Left lung (tissue), 10 donors: Measurements from ENCODE around the gene CZIB. TPM values are rescaled to one million over a fixed set of nuclear protein-coding genes. Genes with fewer than 3 reads are reported as not detected.

ENCODE experiments used
- ATAC-seq: fragments of 200-7000 bp; cut with Tn5 transposase; one replicate; pipeline ENCODE4 v1.9.1; 2020; ENCODE audit warnings: moderate library complexity
- DNase-seq, 4 donors: peaks; one replicate each; pipeline ENCODE4 v3.0.0-alpha.2; 2013 to 2020
- H3K27ac ChIP-seq, 2 donors: fragments of 200-600 bp; sonication (generic) in 1 of 2; one replicate each; pipeline versions ENCODE4 v1.5.0 to v1.8.0; 2020 to 2021
- H3K27me3 ChIP-seq, 2 donors: fragments of 200-600 bp; sonication (generic) in 1 of 2; one replicate each; pipeline versions ENCODE4 v1.5.0 to v1.8.0; 2020 to 2021
- H3K36me3 ChIP-seq, 2 donors: fragments of 200-600 bp; sonication (generic) in 1 of 2; one replicate each; pipeline versions ENCODE4 v1.5.0 to v1.8.0; 2020 to 2021
- H3K4me1 ChIP-seq, 2 donors: fragments of 200-600 bp; one replicate each; pipeline ENCODE4 v1.8.0; 2021
- H3K4me3 ChIP-seq, 2 donors: fragments of 200-600 bp; sonication (generic) in 1 of 2; one replicate each; pipeline versions ENCODE4 v1.5.0 to v1.8.0; 2020 to 2021; ENCODE audit warnings: mild to moderate bottlenecking in 1 of 2
- H3K9me3 ChIP-seq, 2 donors: fragments of 200-600 bp; sonication (generic) in 1 of 2; one replicate each; pipeline versions ENCODE4 v1.5.0 to v1.8.0; 2020 to 2021
- intact Hi-C, 2 donors: fragments of 100-400 bp; cut with DNase I; formaldehyde crosslinking; loops; one replicate each; pipeline versions ENCODE4 v1.11.2 to v1.14.2; 2022
- polyA plus RNA-seq, 6 donors: library from polyadenylated mRNA; unstranded; fragments of 120-200 nt; gene quantifications; one replicate each; pipeline ENCODE4 v1.2.1, GENCODE V29; 2013; ENCODE audit not compliant: insufficient read length in 6 of 6
- total RNA-seq, 2 donors: library from RNA; stranded (reverse); fragmentation: NEBNext Ultra II Directional; extraction: Animal tissue kit (Norgen Biotek cat#: 25700); gene quantifications; one replicate each; pipeline ENCODE4 v1.2.1, GENCODE V29; 2021
- TF ChIP-seq, protein P1 (sequence below), 2 donors: fragments of 200-600 bp; sonication (generic) in 1 of 2; IDR thresholded peaks; one replicate each; pipeline versions ENCODE4 v1.5.0 to v1.8.0; 2021; ENCODE audit warnings: antibody characterized with exemption in 2 of 2
- donor health status: DM: no; HTN: yes; CAD: no.
- donor health status: DM: no; HTN: no; CAD: no.

The CZIB gene
- total and polyA plus RNA-seq, 8 donors: 50.5 to 103 (median 93.2) TPM

GRCh38 chr1:53172426-53173128 is 47.9 kb downstream of the CZIB start:
- H3K27ac ChIP-seq: no peak overlapping the region
- no peaks in the 10 kb centered on the region for H3K27me3 ChIP-seq
- no peaks in the 10 kb centered on the region for H3K36me3 ChIP-seq
- no peaks in the 10 kb centered on the region for H3K9me3 ChIP-seq
- peaks cover 10 to 13% of the 10 kb centered on the region in 2 donors for H3K4me1 ChIP-seq
- no peak overlapping the region for H3K4me3 ChIP-seq
- ATAC-seq: no peak
- TF ChIP-seq, protein P1, sequence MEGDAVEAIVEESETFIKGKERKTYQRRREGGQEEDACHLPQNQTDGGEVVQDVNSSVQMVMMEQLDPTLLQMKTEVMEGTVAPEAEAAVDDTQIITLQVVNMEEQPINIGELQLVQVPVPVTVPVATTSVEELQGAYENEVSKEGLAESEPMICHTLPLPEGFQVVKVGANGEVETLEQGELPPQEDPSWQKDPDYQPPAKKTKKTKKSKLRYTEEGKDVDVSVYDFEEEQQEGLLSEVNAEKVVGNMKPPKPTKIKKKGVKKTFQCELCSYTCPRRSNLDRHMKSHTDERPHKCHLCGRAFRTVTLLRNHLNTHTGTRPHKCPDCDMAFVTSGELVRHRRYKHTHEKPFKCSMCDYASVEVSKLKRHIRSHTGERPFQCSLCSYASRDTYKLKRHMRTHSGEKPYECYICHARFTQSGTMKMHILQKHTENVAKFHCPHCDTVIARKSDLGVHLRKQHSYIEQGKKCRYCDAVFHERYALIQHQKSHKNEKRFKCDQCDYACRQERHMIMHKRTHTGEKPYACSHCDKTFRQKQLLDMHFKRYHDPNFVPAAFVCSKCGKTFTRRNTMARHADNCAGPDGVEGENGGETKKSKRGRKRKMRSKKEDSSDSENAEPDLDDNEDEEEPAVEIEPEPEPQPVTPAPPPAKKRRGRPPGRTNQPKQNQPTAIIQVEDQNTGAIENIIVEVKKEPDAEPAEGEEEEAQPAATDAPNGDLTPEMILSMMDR (IDR thresholded peaks at IDR 0.05): no peak
- DNase-seq: no peak
- intact Hi-C loops: no loop called here

- no peaks in the 10 kb centered on the region for H3K9me3 ChIP-seq
- H3K27ac ChIP-seq: no peak overlapping the region
- no peaks in the 10 kb centered on the region for H3K4me1 ChIP-seq
- no peaks in the 10 kb centered on the region for H3K27me3 ChIP-seq
- intact Hi-C loops: no loop called here
- DNase-seq (no peak), ATAC-seq (no peak)
- H3K36me3 ChIP-seq: no peaks in the 10 kb centered on the region
- no peak overlapping the region for H3K4me3 ChIP-seq
- TF ChIP-seq, protein P1 (IDR thresholded peaks at IDR 0.05): no peak
Measured at GRCh38 chr1:53166912-53167311, 53.5 kb downstream of the CZIB start.

GRCh38 chr1:53166366-53166765 is 54.1 kb downstream of the CZIB start:
- DNase-seq: no peak
- Histone ChIP-seq H3K4me3 (no peak overlapping the region), H3K9me3 (no peaks in the 10 kb centered on the region), H3K27me3 (no peaks in the 10 kb centered on the region), H3K27ac (no peak overlapping the region), H3K36me3 (no peaks in the 10 kb centered on the region), H3K4me1 (no peaks in the 10 kb centered on the region)
- intact Hi-C loops: no loop called here
- ATAC-seq: no peak
- TF ChIP-seq, protein P1 (IDR thresholded peaks at IDR 0.05): no peak

DNA sequence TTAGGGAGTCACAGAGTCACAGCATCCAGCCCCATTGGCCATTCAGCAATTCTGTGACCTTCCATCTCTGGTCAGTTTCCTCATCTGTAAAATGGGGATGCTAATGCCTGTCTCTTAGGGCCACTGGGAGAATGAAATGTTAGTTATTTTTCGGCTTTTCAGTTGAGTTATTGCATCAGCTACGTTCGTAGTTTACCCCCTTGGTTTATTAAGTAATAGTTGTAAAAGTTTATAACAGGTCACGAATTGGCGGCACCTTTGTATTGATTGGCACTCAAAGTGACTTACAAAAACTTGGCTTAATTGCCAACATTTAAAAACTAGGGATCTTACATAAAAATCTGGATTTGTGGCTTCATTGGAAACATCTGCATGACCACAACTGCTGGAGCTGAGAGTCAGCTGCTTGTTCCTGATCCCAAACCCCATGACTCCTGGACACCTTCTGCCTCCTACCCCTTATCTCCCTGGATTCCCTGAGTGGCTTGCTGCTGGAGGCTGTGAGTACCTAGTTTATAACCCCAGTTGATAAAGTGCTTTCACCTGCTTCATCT is 54.9 kb downstream of the CZIB start:
- intact Hi-C loops: no loop called here
- ATAC-seq: no peak
- H3K9me3 ChIP-seq: no peaks in the 10 kb centered on the region
- no peak for DNase-seq
- H3K27ac ChIP-seq: no peak overlapping the region
- no peaks in the 10 kb centered on the region for H3K36me3 ChIP-seq
- H3K4me3 ChIP-seq: no peak overlapping the region
- TF ChIP-seq, protein P1 (IDR thresholded peaks at IDR 0.05): no peak
- H3K4me1 ChIP-seq: no peaks in the 10 kb centered on the region
- H3K27me3 ChIP-seq: no peaks in the 10 kb centered on the region

Other genes starting within 250 kb of the CZIB start
- 10 to 100 TPM; 48.7 to 48.8 TPM for gene PODN, start 158.4 kb downstream of the CZIB start, total RNA-seq
- 10 to 100 TPM; 10.5 to 13.8 (median 11.4) TPM for gene PODN, start 158.4 kb downstream of the CZIB start, polyA plus RNA-seq
- 1 to 10 TPM in 1 of 2 donors, under 1 TPM in 1; 0.44 to 1.2 TPM for gene SLC1A7, start 78.0 kb downstream of the CZIB start, total RNA-seq
- under 1 TPM; 0.38 to 0.66 (median 0.56) TPM for gene SLC1A7, start 78.0 kb downstream of the CZIB start, polyA plus RNA-seq
- gene CPT2, start 23.8 kb downstream of the CZIB start, total RNA-seq: 10 to 100 TPM; 19.1 to 31.4 TPM
- gene CPT2, start 23.8 kb downstream of the CZIB start, polyA plus RNA-seq: 10 to 100 TPM; 16.0 to 19.3 (median 18.2) TPM
- gene MAGOH, start 17.9 kb upstream of the CZIB start, total RNA-seq: 10 to 100 TPM; 31.8 to 33.9 TPM
- 10 to 100 TPM; 71.9 to 88.3 (median 80.5) TPM for gene MAGOH, start 17.9 kb upstream of the CZIB start, polyA plus RNA-seq
- 10 to 100 TPM in 1 of 2 donors, 1 to 10 TPM in 1; 7.6 to 36.6 TPM for gene LRP8, start 107.4 kb upstream of the CZIB start, total RNA-seq
- 10 to 100 TPM in 2 of 6 donors, 1 to 10 TPM in 4; 6.8 to 17.7 (median 9.3) TPM for gene LRP8, start 107.4 kb upstream of the CZIB start, polyA plus RNA-seq
- not detected for gene DMRTB1, start 238.8 kb upstream of the CZIB start, total RNA-seq
- not detected for gene DMRTB1, start 238.8 kb upstream of the CZIB start, polyA plus RNA-seq